Transverse colon (tissue), 4 donors: ENCODE results near the gene PYCR2.
"Not testable (repeated sequence)": the region's sequence is repeated elsewhere in the genome, so short reads cannot be mapped to it uniquely, and the experiment has no call there.

Experiments used
- EP300 ChIP-seq: sonication (generic); formaldehyde crosslinking; IDR thresholded peaks from one replicate; pipeline ENCODE4 v1.6.1; 2017; ENCODE audit warnings: antibody characterized with exemption, low read depth
- POLR2A ChIP-seq: fragments of 450-650 bp; IDR thresholded peaks from one replicate; pipeline ENCODE4 v1.6.1; 2016; ENCODE audit warnings: antibody characterized with exemption, mild to moderate bottlenecking, moderate library complexity
- POLR2AphosphoS5 ChIP-seq, 3 donors: sonication (generic); formaldehyde crosslinking; IDR thresholded peaks; one replicate each; pipeline ENCODE4 v1.6.1; 2016; ENCODE audit warnings: antibody characterized with exemption in 3 of 3
- TF ChIP-seq, protein P1 (sequence below), 5 experiments: fragments of 200-600 bp in 3 of 5; fragments of 450-650 bp in 2 of 5; sonication (generic) in 3 of 5; IDR thresholded peaks; 1 replicate in 2 of 5; 2 replicates in 3 of 5; pipeline ENCODE4 v1.5.1; 2016 to 2017; ENCODE audit warnings: antibody characterized with exemption in 5 of 5, inconsistent platforms in 3 of 5, mild to moderate bottlenecking in 2 of 5, moderate library complexity in 1 of 5

DNA sequence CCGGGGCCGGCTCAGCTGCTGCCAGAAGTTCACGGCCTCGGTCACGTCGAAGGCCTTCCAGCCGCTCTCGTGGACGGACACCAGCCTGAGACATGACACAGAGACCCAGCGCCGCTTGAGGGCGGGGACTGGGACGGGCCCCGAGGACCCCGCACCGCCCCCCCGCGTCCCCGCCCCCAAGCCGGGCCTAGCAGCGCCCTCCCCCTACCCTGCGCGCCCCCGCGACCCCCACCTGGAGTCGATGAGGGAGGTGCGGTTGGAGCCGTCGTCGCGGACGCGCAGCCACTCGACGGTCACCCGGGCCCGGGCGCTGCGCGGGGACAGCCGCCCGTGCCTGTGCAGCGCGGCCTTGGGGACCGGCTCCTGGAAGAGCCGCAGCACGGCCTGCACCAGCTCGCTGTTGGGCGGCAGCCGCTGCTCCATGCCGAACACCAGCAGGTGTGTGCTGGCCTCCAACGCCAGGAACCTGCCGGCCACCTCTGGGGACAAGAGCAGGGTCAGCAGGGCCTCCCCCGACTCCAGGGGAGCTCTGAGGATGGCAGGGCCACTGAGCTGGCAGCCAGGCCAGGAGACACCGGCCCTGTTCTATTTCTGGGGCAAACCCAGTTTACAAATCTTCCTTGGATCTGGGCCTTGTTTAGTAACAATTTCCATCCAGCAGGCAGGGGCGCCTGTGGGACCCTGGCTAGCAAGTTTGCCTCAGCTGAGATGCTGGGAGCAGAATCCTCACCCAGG is 36.3 kb downstream of the PYCR2 start:
- TF ChIP-seq, protein P1, sequence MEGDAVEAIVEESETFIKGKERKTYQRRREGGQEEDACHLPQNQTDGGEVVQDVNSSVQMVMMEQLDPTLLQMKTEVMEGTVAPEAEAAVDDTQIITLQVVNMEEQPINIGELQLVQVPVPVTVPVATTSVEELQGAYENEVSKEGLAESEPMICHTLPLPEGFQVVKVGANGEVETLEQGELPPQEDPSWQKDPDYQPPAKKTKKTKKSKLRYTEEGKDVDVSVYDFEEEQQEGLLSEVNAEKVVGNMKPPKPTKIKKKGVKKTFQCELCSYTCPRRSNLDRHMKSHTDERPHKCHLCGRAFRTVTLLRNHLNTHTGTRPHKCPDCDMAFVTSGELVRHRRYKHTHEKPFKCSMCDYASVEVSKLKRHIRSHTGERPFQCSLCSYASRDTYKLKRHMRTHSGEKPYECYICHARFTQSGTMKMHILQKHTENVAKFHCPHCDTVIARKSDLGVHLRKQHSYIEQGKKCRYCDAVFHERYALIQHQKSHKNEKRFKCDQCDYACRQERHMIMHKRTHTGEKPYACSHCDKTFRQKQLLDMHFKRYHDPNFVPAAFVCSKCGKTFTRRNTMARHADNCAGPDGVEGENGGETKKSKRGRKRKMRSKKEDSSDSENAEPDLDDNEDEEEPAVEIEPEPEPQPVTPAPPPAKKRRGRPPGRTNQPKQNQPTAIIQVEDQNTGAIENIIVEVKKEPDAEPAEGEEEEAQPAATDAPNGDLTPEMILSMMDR (IDR thresholded peaks at IDR 0.05), result not testable (repeated sequence)
- TF ChIP-seq POLR2A; POLR2AphosphoS5 (IDR thresholded peaks at IDR 0.05); EP300: not testable (repeated sequence)
